ENCODE data around the gene U2AF2. TPM values are rescaled to one million over a fixed set of nuclear protein-coding genes. Genes with fewer than 3 reads are reported as not detected.
A peak's percentile ranks its signal among the peaks of the same experiment; 100 is the strongest.

The U2AF2 gene
- total RNA-seq, 1 experiment from 2014 or later = 321 TPM

GRCh38 chr19:55673465-55673864, 18.6 kb downstream of the U2AF2 start:
- Histone ChIP-seq H4K20me1 (ENCODE audit: control insufficient read depth, insufficient read depth, insufficient read length) (no peaks in the 10 kb centered on the region), H3K4me1 (ENCODE audit: insufficient read depth, low read length) (no peaks in the 10 kb centered on the region)
- no peak for DNase-seq

More at GRCh38 chr19:55673465-55673864, 18.6 kb downstream of the U2AF2 start:
- Histone ChIP-seq H2BK12ac (ENCODE audit: insufficient read length, low read depth, low read length) (no peak overlapping the region), H3K9ac (ENCODE audit: extremely low read depth, insufficient read length, low read length) (no peak overlapping the region), H3K14ac (ENCODE audit: insufficient read depth, low read length) (no peak overlapping the region), H2BK120ac (ENCODE audit: low read depth, low read length, poor library complexity, severe bottlenecking) (no peak overlapping the region), H2BK5ac (ENCODE audit: insufficient read length, low read length) (no peak overlapping the region), H2BK15ac (ENCODE audit: low read depth, low read length) (no peak overlapping the region), H3K23me2 (ENCODE audit: insufficient read length, low read depth, low read length, poor library complexity, severe bottlenecking) (peaks cover 6% of the 10 kb centered on the region), H3K4ac (ENCODE audit: low read depth, low read length) (no peak overlapping the region), H3K4me2 (ENCODE audit: insufficient read depth, insufficient read length, low read length) (no peak overlapping the region), H3K27ac (ENCODE audit: insufficient read length, low read depth, low read length) (no peak overlapping the region), H4K5ac (ENCODE audit: insufficient read length, low read depth, low read length) (no peak overlapping the region), H3K23ac (ENCODE audit: insufficient read length, low read depth, low read length) (no peak overlapping the region), H3K79me2 (ENCODE audit: insufficient read depth, low read length) (peaks cover 19% of the 10 kb centered on the region; the same call in 1 of the 2 replicates), H3K79me1 (ENCODE audit: insufficient read depth, low read depth, low read length, poor library complexity, severe bottlenecking) (peaks cover 12% of the 10 kb centered on the region), H4K8ac (replicated peaks; ENCODE audit: insufficient read length, low read depth, low read length) (no peak overlapping the region), H3K56ac (ENCODE audit: insufficient read length, low read depth, low read length) (no peak overlapping the region), H3K18ac (ENCODE audit: insufficient read length, low read depth, low read length) (no peak overlapping the region), H2BK20ac (ENCODE audit: low read depth, low read length, poor library complexity, severe bottlenecking) (no peak overlapping the region), H2AFZ (ENCODE audit: low read length) (no peak overlapping the region), H3K9me3 (ENCODE audit: control insufficient read depth, low read depth, low read length) (no peaks in the 10 kb centered on the region), H4K91ac (ENCODE audit: insufficient read length, low read depth, low read length) (no peak overlapping the region), H3K27me3 (ENCODE audit: insufficient read depth, low read length) (no peaks in the 10 kb centered on the region), H2AK5ac (ENCODE audit: insufficient read length, low read length) (no peak overlapping the region), H3T11ph (ENCODE audit: low read length) (no peak overlapping the region)
- no peaks in the 10 kb centered on the region; a peak in 1 of 5 replicates for H3K9me3 Mint-ChIP-seq
- peaks cover 41 to 48% of the 10 kb centered on the region in 2 experiments for H3K4me1 Mint-ChIP-seq
- peak overlapping the region; percentile 42 to 74 for H3K4me3 Mint-ChIP-seq
- H3K27me3 Mint-ChIP-seq (ENCODE audit: low read depth) = no peaks in the 10 kb centered on the region
- WGBS (ENCODE audit: extremely low coverage, insufficient read length, low lambda C conversion rate) = no CpG with 5 or more reads among the region's 9 CpGs
- TF ChIP-seq CTCF (conservative IDR thresholded peaks at IDR 0.05) = no peak
- H3K36me3 Mint-ChIP-seq (ENCODE audit: insufficient read depth in 1 of 3, low read depth in 3 of 3) = peaks cover 31 to 60% (median 53%) of the 10 kb centered on the region in 3 experiments
- peak overlapping the region in 2 of 3 experiments; percentile 87 to 97; a peak in 6 of 7 replicates for H3K27ac Mint-ChIP-seq
